Neuronal stem cell (in vitro differentiated cells): ENCODE results near the gene KRT9.

Experiments
- DNase-seq: peaks from one replicate; pipeline ENCODE4 v3.0.0-alpha.2; 2013; ENCODE audit warnings: low spot score
- H2AFZ ChIP-seq: one replicate; pipeline ENCODE4 v1.6.1; 2013; ENCODE audit warnings: mild to moderate bottlenecking, low read length, inconsistent platforms
- H2AK5ac ChIP-seq: 2 replicates; pipeline ENCODE4 v1.6.1; 2013; ENCODE audit warnings: low read depth, mild to moderate bottlenecking, inconsistent platforms, low read length, moderate library complexity, mixed read lengths
- H2BK120ac ChIP-seq: 2 replicates; pipeline ENCODE4 v1.6.1; 2013; ENCODE audit warnings: low read depth, mild to moderate bottlenecking, inconsistent platforms, low read length, moderate library complexity, mixed read lengths
- H2BK12ac ChIP-seq: one replicate; pipeline ENCODE4 v1.6.1; 2013; ENCODE audit warnings: low read length, inconsistent platforms
- H2BK15ac ChIP-seq: 2 replicates; pipeline ENCODE4 v1.6.1; 2013; ENCODE audit warnings: mild to moderate bottlenecking, low read length, inconsistent platforms, mixed read lengths
- H2BK5ac ChIP-seq: one replicate; pipeline ENCODE4 v1.6.1; 2013; ENCODE audit warnings: inconsistent platforms, mild to moderate bottlenecking, low read length, moderate library complexity
- H3K14ac ChIP-seq: one replicate; pipeline ENCODE4 v1.6.1; 2013; ENCODE audit warnings: low read length, inconsistent platforms
- H3K18ac ChIP-seq: 2 replicates; pipeline ENCODE4 v1.6.1; 2013; ENCODE audit warnings: low read length, inconsistent platforms
- H3K23ac ChIP-seq: 2 replicates; pipeline ENCODE4 v1.6.1; 2013; ENCODE audit warnings: low read depth, mild to moderate bottlenecking, mixed read lengths, low read length, inconsistent platforms; ENCODE audit not compliant: poor library complexity
- H3K27ac ChIP-seq: replicated peaks from 3 replicates; pipeline ENCODE4 v1.5.1; 2013; ENCODE audit warnings: low read length, inconsistent platforms
- H3K27me3 ChIP-seq, 3 experiments: 2 replicates each; pipeline ENCODE4 v1.6.1; 2013; ENCODE audit warnings: low read length in 3 of 3, mild to moderate bottlenecking in 2 of 3, inconsistent platforms in 1 of 3, low read depth in 1 of 3, mixed read lengths in 1 of 3, moderate library complexity in 1 of 3; ENCODE audit not compliant: control insufficient read depth in 3 of 3, insufficient read depth in 3 of 3
- H3K36me3 ChIP-seq, 2 donors: replicated peaks in 1 of 2; 2 replicates each; pipeline ENCODE4 v1.6.1; 2013; ENCODE audit warnings: low read length in 2 of 2; ENCODE audit not compliant: control insufficient read depth in 2 of 2, insufficient read depth in 2 of 2
- H3K4ac ChIP-seq: 2 replicates; pipeline ENCODE4 v1.6.1; 2013; ENCODE audit warnings: inconsistent platforms, mild to moderate bottlenecking, low read length, moderate library complexity
- H3K4me1 ChIP-seq, 2 donors: 1 replicate in 1 of 2; 2 replicates in 1 of 2; pipeline ENCODE4 v1.6.1; 2013; ENCODE audit warnings: low read length in 2 of 2, low read depth in 1 of 2; ENCODE audit not compliant: control insufficient read depth in 2 of 2, insufficient read depth in 1 of 2
- H3K4me2 ChIP-seq: one replicate; pipeline ENCODE4 v1.6.1; 2013; ENCODE audit warnings: mild to moderate bottlenecking, low read length, inconsistent platforms; ENCODE audit not compliant: insufficient read depth, poor library complexity, severe bottlenecking
- H3K4me3 ChIP-seq, 2 donors: 2 replicates each; pipeline ENCODE4 v1.5.1; 2013; ENCODE audit warnings: low read length in 2 of 2, mild to moderate bottlenecking in 2 of 2, inconsistent platforms in 1 of 2, moderate library complexity in 1 of 2
- H3K79me1 ChIP-seq: one replicate; pipeline ENCODE4 v1.6.1; 2013; ENCODE audit warnings: low read depth, mild to moderate bottlenecking, inconsistent platforms, low read length, moderate library complexity
- H3K9ac ChIP-seq: one replicate; pipeline ENCODE4 v1.6.1; 2013; ENCODE audit warnings: mild to moderate bottlenecking, low read depth, low read length, inconsistent platforms; ENCODE audit not compliant: poor library complexity
- H3K9me3 ChIP-seq, 2 donors: replicated peaks in 1 of 2; 2 replicates each; pipeline versions ENCODE3 to v1.6.1; 2013; ENCODE audit warnings: low read length in 2 of 2, mild to moderate bottlenecking in 2 of 2, inconsistent platforms in 1 of 2, low read depth in 1 of 2, mixed read lengths in 1 of 2, moderate library complexity in 1 of 2; ENCODE audit not compliant: control insufficient read depth in 2 of 2, insufficient read depth in 1 of 2
- H4K8ac ChIP-seq: one replicate; pipeline ENCODE4 v1.6.1; 2013; ENCODE audit warnings: low read depth, mild to moderate bottlenecking, inconsistent platforms, low read length, moderate library complexity
- H4K91ac ChIP-seq: one replicate; pipeline ENCODE4 v1.6.1; 2013; ENCODE audit warnings: low read length, low read depth, mild to moderate bottlenecking, inconsistent platforms; ENCODE audit not compliant: poor library complexity
- WGBS, 2 donors: extraction: QIAGEN DNeasy Blood & Tissue Kit; methylation state at CpG; one replicate each; pipeline ENCODE4 v1.1.7; 2013; ENCODE audit warnings: missing lambda C conversion rate in 2 of 2, mixed read lengths in 1 of 2; ENCODE audit not compliant: insufficient read length in 2 of 2, insufficient replicate concordance in 1 of 2; ENCODE audit errors: extremely low coverage in 2 of 2; 5-methylcytosine and 5-hydroxymethylcytosine counted together

Gene KRT9

GRCh38 chr17:41523787-41524186, 48.1 kb downstream of the KRT9 start:
- no peak for DNase-seq
- no peak overlapping the region for H3K14ac ChIP-seq
- peak overlapping the region; percentile 35 for H2BK120ac ChIP-seq
- peaks cover 0 to 8% of the 10 kb centered on the region in 2 donors for H3K4me1 ChIP-seq
- H3K79me1 ChIP-seq = peaks cover 5% of the 10 kb centered on the region
- no peak overlapping the region for H3K18ac ChIP-seq
- no peak overlapping the region for H2BK15ac ChIP-seq
- no peak overlapping the region for H4K91ac ChIP-seq
- H3K27me3 ChIP-seq = peaks cover 0 to 45% (median 0%) of the 10 kb centered on the region in 3 experiments
- H3K23ac ChIP-seq = peak overlapping the region; percentile 66
- H3K27ac ChIP-seq = no peak overlapping the region
- no peak overlapping the region for H3K9ac ChIP-seq
- H3K9me3 ChIP-seq = no peaks in the 10 kb centered on the region
- peaks cover 0 to 22% of the 10 kb centered on the region in 2 donors for H3K36me3 ChIP-seq
- H4K8ac ChIP-seq = no peak overlapping the region
- no CpG with 5 or more reads among the region's 19 CpGs for WGBS, 2 donors
- H2AFZ ChIP-seq = no peak overlapping the region
- no peak overlapping the region for H3K4ac ChIP-seq
- H2AK5ac ChIP-seq = no peak overlapping the region
- no peak overlapping the region for H2BK5ac ChIP-seq
- H2BK12ac ChIP-seq = no peak overlapping the region
- no peak overlapping the region for H3K4me2 ChIP-seq
- no peak overlapping the region for H3K4me3 ChIP-seq

- no peak overlapping the region for H4K8ac ChIP-seq
- no peaks in the 10 kb centered on the region for H3K9me3 ChIP-seq
- H3K79me1 ChIP-seq = peaks cover 5% of the 10 kb centered on the region
- H2AFZ ChIP-seq = no peak overlapping the region
- H3K23ac ChIP-seq = no peak overlapping the region
- H3K27me3 ChIP-seq = peaks cover 0 to 40% (median 0%) of the 10 kb centered on the region in 3 experiments
- no peak for DNase-seq
- H3K27ac ChIP-seq = no peak overlapping the region
- H2BK12ac ChIP-seq = no peak overlapping the region
- no peak overlapping the region for H4K91ac ChIP-seq
- no peak overlapping the region for H3K14ac ChIP-seq
- H3K4me3 ChIP-seq = no peak overlapping the region
- H3K9ac ChIP-seq = no peak overlapping the region
- WGBS, 2 donors = no CpG with 5 or more reads among the region's 4 CpGs
- H3K4ac ChIP-seq = no peak overlapping the region
- H2BK120ac ChIP-seq = no peak overlapping the region
- H3K36me3 ChIP-seq = peaks cover 0 to 22% of the 10 kb centered on the region in 2 donors
- no peak overlapping the region for H3K4me2 ChIP-seq
- no peak overlapping the region for H2BK15ac ChIP-seq
- H3K4me1 ChIP-seq = peaks cover 0 to 5% of the 10 kb centered on the region in 2 donors
- no peak overlapping the region for H3K18ac ChIP-seq
- H2AK5ac ChIP-seq = no peak overlapping the region
- no peak overlapping the region for H2BK5ac ChIP-seq
These were observed 48.6 kb downstream of the KRT9 start for GRCh38 chr17:41523225-41523593.

GRCh38 chr17:41522301-41523224, 49.3 kb downstream of the KRT9 start:
- H3K23ac ChIP-seq = no peak overlapping the region
- H3K4me1 ChIP-seq = peaks cover 0 to 5% of the 10 kb centered on the region in 2 donors
- H2BK12ac ChIP-seq = no peak overlapping the region
- no peak overlapping the region for H3K9ac ChIP-seq
- no peak overlapping the region for H3K4me3 ChIP-seq
- H3K9me3 ChIP-seq = no peaks in the 10 kb centered on the region
- H4K8ac ChIP-seq = no peak overlapping the region
- no peak overlapping the region for H2BK120ac ChIP-seq
- no peak overlapping the region for H2BK5ac ChIP-seq
- peaks cover 0 to 22% of the 10 kb centered on the region in 2 donors for H3K36me3 ChIP-seq
- H4K91ac ChIP-seq = no peak overlapping the region
- H2AK5ac ChIP-seq = no peak overlapping the region
- no CpG with 5 or more reads among the region's 12 CpGs for WGBS, 2 donors
- H2BK15ac ChIP-seq = no peak overlapping the region
- H3K4ac ChIP-seq = no peak overlapping the region
- peaks cover 2% of the 10 kb centered on the region for H3K79me1 ChIP-seq
- peaks cover 0 to 33% (median 0%) of the 10 kb centered on the region in 3 experiments for H3K27me3 ChIP-seq
- DNase-seq = no peak
- H3K18ac ChIP-seq = no peak overlapping the region
- H3K14ac ChIP-seq = no peak overlapping the region
- H2AFZ ChIP-seq = no peak overlapping the region
- H3K27ac ChIP-seq = peak overlapping the region; percentile 24
- H3K4me2 ChIP-seq = no peak overlapping the region

- Histone ChIP-seq H3K18ac (peak overlapping the region; percentile 32), H4K8ac (no peak overlapping the region), H3K4ac (no peak overlapping the region), H2AK5ac (no peak overlapping the region), H3K4me1 (peaks cover 0 to 4% of the 10 kb centered on the region in 2 donors), H3K14ac (no peak overlapping the region), H3K79me1 (peaks cover 2% of the 10 kb centered on the region), H2BK12ac (no peak overlapping the region), H3K36me3 (peaks cover 0 to 22% of the 10 kb centered on the region in 2 donors), H4K91ac (no peak overlapping the region), H3K9me3 (no peaks in the 10 kb centered on the region), H2BK15ac (no peak overlapping the region), H2BK5ac (no peak overlapping the region), H3K23ac (no peak overlapping the region), H3K27ac (no peak overlapping the region), H3K9ac (no peak overlapping the region), H2BK120ac (no peak overlapping the region), H3K4me3 (no peak overlapping the region), H3K4me2 (no peak overlapping the region), H2AFZ (no peak overlapping the region), H3K27me3 (peaks cover 0 to 25% (median 0%) of the 10 kb centered on the region in 3 experiments)
- no peak for DNase-seq
- no CpG with 5 or more reads among the region's 6 CpGs for WGBS, 2 donors
These were observed 50.1 kb downstream of the KRT9 start for GRCh38 chr17:41521574-41522261.
